WI38 (cell line): ENCODE results near the gene F8.

ENCODE experiments used
- H3K4me3 ChIP-seq: 2 replicates; pipeline ENCODE4 v1.5.1; 2011; ENCODE audit warnings: low read depth, mild to moderate bottlenecking, control low read depth, low read length
- CTCF ChIP-seq: IDR thresholded peaks from 2 replicates; pipeline ENCODE4 v1.5.1; 2012; ENCODE audit warnings: low read depth, mild to moderate bottlenecking, control low read depth, low read length

F8 gene

GRCh38 chrX:155052738-155053498 is 30.4 kb upstream of the F8 start:
- no peak for TF ChIP-seq CTCF
- H3K4me3 ChIP-seq = no peak overlapping the region

DNA sequence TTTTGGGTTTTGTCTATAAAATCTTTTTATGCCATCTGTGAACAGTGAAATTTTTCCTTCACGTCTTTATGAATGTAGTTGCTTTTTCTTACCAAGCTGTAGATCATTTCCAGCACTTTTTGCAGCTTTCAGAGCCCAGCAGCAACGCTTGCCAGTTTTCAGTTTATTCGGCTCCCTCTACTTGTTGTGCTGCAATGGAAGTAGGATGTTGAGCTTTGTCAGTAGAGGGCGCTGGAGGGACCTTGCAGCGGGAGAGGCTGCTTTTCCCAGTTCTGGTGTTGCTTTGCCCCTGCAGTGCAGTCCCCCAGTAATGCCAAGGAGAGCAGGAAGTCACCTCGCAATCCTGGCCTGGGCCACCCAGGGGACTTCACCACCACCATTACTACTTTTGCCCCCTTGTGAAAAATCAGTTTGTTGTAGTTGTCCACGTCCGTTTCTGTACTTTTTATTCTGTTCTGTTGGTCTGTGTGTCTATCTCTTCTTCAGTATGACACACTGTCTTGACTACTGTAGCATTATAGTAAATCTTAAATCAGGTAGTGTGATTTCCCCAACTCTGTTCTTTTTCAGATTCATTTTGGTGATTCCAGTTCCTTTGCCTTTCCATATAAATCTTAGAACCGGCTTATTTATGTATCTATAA is 26.6 kb upstream of the F8 start:
- TF ChIP-seq CTCF = peak; percentile 53
- no peak overlapping the region for H3K4me3 ChIP-seq

- no peak for TF ChIP-seq CTCF
- H3K4me3 ChIP-seq = no peak overlapping the region
These were observed 24.4 kb upstream of the F8 start for GRCh38 chrX:155046811-155047528.

GRCh38 chrX:155046129-155046810 is 23.7 kb upstream of the F8 start:
- no peak overlapping the region for H3K4me3 ChIP-seq
- TF ChIP-seq CTCF = no peak

DNA sequence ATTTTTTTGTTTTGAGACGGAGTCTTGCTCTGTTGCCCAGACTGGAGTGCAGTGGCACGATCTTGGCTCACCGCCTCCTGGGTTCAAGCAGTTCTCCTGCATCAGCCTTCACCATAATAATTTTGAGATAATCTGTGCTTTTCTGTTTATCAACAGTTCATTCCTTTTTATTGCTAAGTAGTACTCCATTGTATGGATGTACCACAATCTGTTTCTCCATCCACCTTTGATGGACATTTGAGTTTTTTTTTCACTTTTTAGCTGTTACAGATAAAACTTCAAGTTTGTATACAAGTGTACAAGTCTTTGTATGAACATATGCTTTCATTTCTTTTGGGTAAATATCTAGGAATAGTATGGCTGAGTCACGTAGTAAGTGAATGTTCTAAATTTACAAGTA is 13.2 kb upstream of the F8 start:
- no peak for TF ChIP-seq CTCF
- H3K4me3 ChIP-seq = no peak overlapping the region

GRCh38 chrX:155031657-155032056 is 9.1 kb upstream of the F8 start:
- H3K4me3 ChIP-seq = no peak overlapping the region

More at GRCh38 chrX:155031657-155032056, 9.1 kb upstream of the F8 start:
- TF ChIP-seq CTCF = no peak
